Type B pancreatic cell (in vitro differentiated cells): Measurements from ENCODE around the gene GDA. TPM values are rescaled to one million over a fixed set of nuclear protein-coding genes. Genes with fewer than 3 reads are reported as not detected.

Experiments
- DNase-seq: peaks from one replicate; pipeline ENCODE4 v3.0.0; 2021; ENCODE audit warnings: mixed read lengths; ENCODE audit not compliant: unreplicated experiment; ENCODE audit errors: extremely low spot score
- H3K27ac Mint-ChIP-seq: 2 replicates; pipeline ENCODE4 v1.8.0; 2021; ENCODE audit warnings: mild to moderate bottlenecking, mixed read lengths
- H3K27me3 Mint-ChIP-seq: 2 replicates; pipeline ENCODE4 v1.8.0; 2021; ENCODE audit warnings: mixed read lengths
- H3K36me3 Mint-ChIP-seq: 2 replicates; pipeline ENCODE4 v1.8.0; 2021; ENCODE audit warnings: mixed read lengths
- H3K4me1 Mint-ChIP-seq: one replicate; pipeline ENCODE4 v1.8.0; 2021; ENCODE audit warnings: mixed read lengths; ENCODE audit not compliant: unreplicated experiment
- H3K4me3 Mint-ChIP-seq: 2 replicates; pipeline ENCODE4 v1.8.0; 2021; ENCODE audit warnings: mild to moderate bottlenecking, mixed read lengths
- H3K9me3 Mint-ChIP-seq: 2 replicates; pipeline ENCODE4 v1.8.0; 2021; ENCODE audit warnings: mixed read lengths
- CTCF ChIP-seq: fragments of 200-600 bp; sonication (generic); conservative IDR thresholded peaks from 2 replicates; pipeline ENCODE4 v1.5.0; 2021; ENCODE audit warnings: antibody characterized with exemption, mild to moderate bottlenecking
- total RNA-seq: library from RNA; stranded (reverse); gene quantifications from 2 replicates; pipeline ENCODE4 v1.2.1, GENCODE V29; 2021; ENCODE audit warnings: low replicate concordance

GDA gene
- total RNA-seq, 1 donor from 2014 or later: 8.0 TPM

GRCh38 chr9:72205513-72205912 lies 56.3 kb downstream of the GDA start:
- no peak overlapping the region for H3K4me3 Mint-ChIP-seq
- H3K27me3 Mint-ChIP-seq: no peaks in the 10 kb centered on the region
- H3K36me3 Mint-ChIP-seq: no peaks in the 10 kb centered on the region
- TF ChIP-seq CTCF: no peak
- H3K4me1 Mint-ChIP-seq: no peaks in the 10 kb centered on the region
- no peak overlapping the region for H3K27ac Mint-ChIP-seq
- no peak for DNase-seq
- H3K9me3 Mint-ChIP-seq: no peaks in the 10 kb centered on the region

GRCh38 chr9:72207278-72207677 lies 58.0 kb downstream of the GDA start:
- no peak overlapping the region for H3K4me3 Mint-ChIP-seq
- no peaks in the 10 kb centered on the region for H3K9me3 Mint-ChIP-seq
- no peak for DNase-seq
- H3K4me1 Mint-ChIP-seq: no peaks in the 10 kb centered on the region
- TF ChIP-seq CTCF: no peak
- no peaks in the 10 kb centered on the region for H3K27me3 Mint-ChIP-seq
- H3K27ac Mint-ChIP-seq: no peak overlapping the region
- H3K36me3 Mint-ChIP-seq: no peaks in the 10 kb centered on the region

GRCh38 chr9:72210522-72210921 lies 61.3 kb downstream of the GDA start:
- Mint-ChIP-seq H3K4me1 (no peaks in the 10 kb centered on the region), H3K27ac (no peak overlapping the region), H3K27me3 (peaks cover 3% of the 10 kb centered on the region), H3K4me3 (no peak overlapping the region), H3K9me3 (no peaks in the 10 kb centered on the region), H3K36me3 (peaks cover 4% of the 10 kb centered on the region)
- no peak for TF ChIP-seq CTCF
- no peak for DNase-seq

GRCh38 chr9:72211047-72211446 lies 61.8 kb downstream of the GDA start:
- H3K27ac Mint-ChIP-seq: no peak overlapping the region
- H3K9me3 Mint-ChIP-seq: no peaks in the 10 kb centered on the region
- H3K36me3 Mint-ChIP-seq: peaks cover 4% of the 10 kb centered on the region
- H3K27me3 Mint-ChIP-seq: peaks cover 3% of the 10 kb centered on the region
- H3K4me3 Mint-ChIP-seq: no peak overlapping the region
- TF ChIP-seq CTCF: no peak
- no peaks in the 10 kb centered on the region for H3K4me1 Mint-ChIP-seq
- DNase-seq: no peak

GRCh38 chr9:72213906-72214305 lies 64.7 kb downstream of the GDA start:
- H3K27me3 Mint-ChIP-seq: peaks cover 3% of the 10 kb centered on the region
- DNase-seq: no peak
- H3K27ac Mint-ChIP-seq: no peak overlapping the region
- TF ChIP-seq CTCF: no peak
- H3K9me3 Mint-ChIP-seq: no peaks in the 10 kb centered on the region
- peaks cover 4% of the 10 kb centered on the region for H3K36me3 Mint-ChIP-seq
- H3K4me3 Mint-ChIP-seq: no peak overlapping the region
- peaks cover 5% of the 10 kb centered on the region for H3K4me1 Mint-ChIP-seq

GRCh38 chr9:72217306-72217842 lies 68.1 kb downstream of the GDA start:
- Mint-ChIP-seq H3K9me3 (no peaks in the 10 kb centered on the region), H3K4me1 (peaks cover 5% of the 10 kb centered on the region), H3K27me3 (peaks cover 3% of the 10 kb centered on the region), H3K4me3 (no peak overlapping the region), H3K27ac (no peak overlapping the region), H3K36me3 (peaks cover 3% of the 10 kb centered on the region)
- no peak for TF ChIP-seq CTCF
- no peak for DNase-seq
